GM12878 (cell line): ENCODE measurements around the gene MSL2. TPM values are rescaled to one million over a fixed set of nuclear protein-coding genes. Genes with fewer than 3 reads are reported as not detected.

Source experiments
- polyA plus RNA-seq, 11 experiments: library from polyadenylated mRNA; depleted of rRNA in 4 of 11; unstranded in 6 of 11; stranded (reverse) in 5 of 11; fragments of >200 nt; fragmentation: Nextera tagmentation in 4 of 11; fragmentation: Illumina TruSeq in 1 of 11; extraction: Ambion mirVana in 4 of 11; extraction: Trizol in 1 of 11; gene quantifications; 1 replicate in 1 of 11; 2 replicates in 10 of 11; pipeline versions ENCODE4 v1.2.1 to v1.2.3, GENCODE V29; 2011 to 2016; ENCODE audit warnings: inconsistent platforms in 2 of 11, missing spikeins in 2 of 11, low read depth in 1 of 11
- total RNA-seq, 4 experiments: library from RNA; depleted of rRNA in 3 of 4; stranded (reverse); fragments of >200 nt in 3 of 4; fragmentation: Illumina TruSeq in 1 of 4; extraction: Trizol in 1 of 4; gene quantifications; 2 replicates each; pipeline versions ENCODE4 v1.2.1 to v1.2.3, GENCODE V29; 2013 to 2021

Gene MSL2
- total and polyA plus RNA-seq, 10 of the 15 experiments (the other 5 are each of a cell fraction or from before 2014, with no cell fraction given), result 3.5 to 31.7 (median 10.5) TPM

Other genes with a start within 250 kb of the MSL2 start
- under 0.01 TPM in 1 of 2 replicates, not detected in the other for gene PPP2R3A, start 230.6 kb downstream of the MSL2 start, total RNA-seq (2014; rRNA removed)
- not detected in 2 replicates for gene PPP2R3A, start 230.6 kb downstream of the MSL2 start, total RNA-seq (2014; rRNA removed; fragmentation: Illumina TruSeq; extraction: Trizol)
- 0.08 TPM in 1 of 2 replicates, not detected in the other for gene PPP2R3A, start 230.6 kb downstream of the MSL2 start, total RNA-seq (2021)
- not detected in 2 replicates for gene PPP2R3A, start 230.6 kb downstream of the MSL2 start, polyA plus RNA-seq (2011; rRNA removed)
- gene PPP2R3A, start 230.6 kb downstream of the MSL2 start, polyA plus RNA-seq (2014; fragmentation: Illumina TruSeq; extraction: Trizol), result not detected in 2 replicates
- under 1 TPM; 0.02 to 0.16 TPM for gene PPP2R3A, start 230.6 kb downstream of the MSL2 start, polyA plus RNA-seq (2014; fragmentation: Nextera tagmentation; extraction: Ambion mirVana)
- not detected in 2 replicates for gene PPP2R3A, start 230.6 kb downstream of the MSL2 start, polyA plus RNA-seq (2014; rRNA removed)
- gene PPP2R3A, start 230.6 kb downstream of the MSL2 start, polyA plus RNA-seq (2016; fragmentation: Nextera tagmentation; extraction: Ambion mirVana), result under 1 TPM; 0.06 to 0.09 TPM
- gene PCCB, start 54.0 kb upstream of the MSL2 start, total RNA-seq (2014; rRNA removed), result 87.7 and 91.5 TPM in 2 replicates
- gene PCCB, start 54.0 kb upstream of the MSL2 start, total RNA-seq (2014; rRNA removed; fragmentation: Illumina TruSeq; extraction: Trizol), result 82.0 and 86.0 TPM in 2 replicates
- gene PCCB, start 54.0 kb upstream of the MSL2 start, total RNA-seq (2021), result 71.6 and 80.4 TPM in 2 replicates
- 133 and 148 TPM in 2 replicates for gene PCCB, start 54.0 kb upstream of the MSL2 start, polyA plus RNA-seq (2011; rRNA removed)
- gene PCCB, start 54.0 kb upstream of the MSL2 start, polyA plus RNA-seq (2014; fragmentation: Illumina TruSeq; extraction: Trizol), result 91.7 and 101 TPM in 2 replicates
- 10 to 100 TPM; 67.2 to 73.3 TPM for gene PCCB, start 54.0 kb upstream of the MSL2 start, polyA plus RNA-seq (2014; fragmentation: Nextera tagmentation; extraction: Ambion mirVana)
- 76.2 and 81.9 TPM in 2 replicates for gene PCCB, start 54.0 kb upstream of the MSL2 start, polyA plus RNA-seq (2014; rRNA removed)
- gene PCCB, start 54.0 kb upstream of the MSL2 start, polyA plus RNA-seq (2016; fragmentation: Nextera tagmentation; extraction: Ambion mirVana), result 100 to 1,000 TPM; 100 to 112 TPM